Measurements from ENCODE around the gene TMEM196.

GRCh38 chr7:19776981-19777380, 3.6 kb upstream of the TMEM196 start:
- TF ChIP-seq CTCF (IDR thresholded peaks at IDR 0.05; ENCODE audit: low read depth, low read length) (no peak), EZH2phosphoT487 (IDR thresholded peaks at IDR 0.05; ENCODE audit: low read depth) (no peak)

Data from OCI-LY3 (cell line).